ENCODE data around the gene KRTAP10-1.

DNA sequence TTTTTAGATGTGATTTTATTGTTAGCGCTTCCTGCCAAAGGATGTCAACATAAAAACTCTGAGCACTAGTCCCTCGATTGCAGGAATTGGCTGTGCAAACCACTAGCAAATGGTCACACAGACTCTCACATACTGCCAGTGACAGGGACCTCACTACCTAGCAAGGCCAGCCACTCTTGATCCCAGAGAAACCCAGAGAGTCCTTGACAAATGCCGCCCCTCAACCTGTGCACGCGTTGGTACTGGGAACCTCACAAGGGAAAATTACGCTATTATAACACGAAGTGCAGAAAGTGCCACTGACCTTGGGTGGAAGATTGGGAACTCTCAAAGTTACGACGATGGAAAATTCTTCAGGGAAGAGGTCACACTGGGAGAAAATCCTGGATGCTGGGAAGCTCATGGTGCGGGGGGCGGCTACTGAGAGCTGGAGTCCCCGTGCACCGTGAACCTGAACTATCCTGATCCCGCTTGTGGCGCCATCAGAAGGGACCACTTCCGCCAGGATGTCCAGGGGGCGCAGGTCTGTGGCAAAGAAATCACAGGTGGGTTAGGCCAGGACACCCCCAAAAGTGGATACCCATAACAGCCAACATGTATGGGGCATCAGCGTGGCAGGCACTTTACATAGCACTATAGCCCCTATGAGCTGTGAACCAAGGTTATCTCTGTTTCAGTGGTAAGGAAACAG lies 27.6 kb upstream of the KRTAP10-1 start:
- TF ChIP-seq POLR2A (IDR thresholded peaks at IDR 0.05) = no peak
- TF ChIP-seq, protein P1, sequence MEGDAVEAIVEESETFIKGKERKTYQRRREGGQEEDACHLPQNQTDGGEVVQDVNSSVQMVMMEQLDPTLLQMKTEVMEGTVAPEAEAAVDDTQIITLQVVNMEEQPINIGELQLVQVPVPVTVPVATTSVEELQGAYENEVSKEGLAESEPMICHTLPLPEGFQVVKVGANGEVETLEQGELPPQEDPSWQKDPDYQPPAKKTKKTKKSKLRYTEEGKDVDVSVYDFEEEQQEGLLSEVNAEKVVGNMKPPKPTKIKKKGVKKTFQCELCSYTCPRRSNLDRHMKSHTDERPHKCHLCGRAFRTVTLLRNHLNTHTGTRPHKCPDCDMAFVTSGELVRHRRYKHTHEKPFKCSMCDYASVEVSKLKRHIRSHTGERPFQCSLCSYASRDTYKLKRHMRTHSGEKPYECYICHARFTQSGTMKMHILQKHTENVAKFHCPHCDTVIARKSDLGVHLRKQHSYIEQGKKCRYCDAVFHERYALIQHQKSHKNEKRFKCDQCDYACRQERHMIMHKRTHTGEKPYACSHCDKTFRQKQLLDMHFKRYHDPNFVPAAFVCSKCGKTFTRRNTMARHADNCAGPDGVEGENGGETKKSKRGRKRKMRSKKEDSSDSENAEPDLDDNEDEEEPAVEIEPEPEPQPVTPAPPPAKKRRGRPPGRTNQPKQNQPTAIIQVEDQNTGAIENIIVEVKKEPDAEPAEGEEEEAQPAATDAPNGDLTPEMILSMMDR (IDR thresholded peaks at IDR 0.05) = no peak

Data from ovary (tissue), 3 donors.